Glutamatergic neuron (in vitro differentiated cells): ENCODE measurements around the gene OBP2A. TPM values are rescaled to one million over a fixed set of nuclear protein-coding genes. Genes with fewer than 3 reads are reported as not detected.
"Not testable (repeated sequence)": the region's sequence is repeated elsewhere in the genome, so short reads cannot be mapped to it uniquely, and the experiment has no call there.

Source experiments
- DNase-seq: peaks from one replicate; pipeline ENCODE4 v3.0.0; 2022
- H3K27ac Mint-ChIP-seq: one replicate; pipeline ENCODE4 v1.8.0; 2020; ENCODE audit warnings: mild to moderate bottlenecking, mixed read lengths, inconsistent platforms; ENCODE audit not compliant: unreplicated experiment
- H3K27me3 Mint-ChIP-seq: one replicate; pipeline ENCODE4 v1.8.0; 2020; ENCODE audit warnings: mild to moderate bottlenecking, moderate library complexity, mixed read lengths, inconsistent platforms; ENCODE audit not compliant: unreplicated experiment
- H3K36me3 Mint-ChIP-seq: one replicate; pipeline ENCODE4 v1.8.0; 2020; ENCODE audit warnings: mild to moderate bottlenecking, mixed read lengths, inconsistent platforms; ENCODE audit not compliant: unreplicated experiment
- H3K4me1 Mint-ChIP-seq: one replicate; pipeline ENCODE4 v1.8.0; 2020; ENCODE audit warnings: mild to moderate bottlenecking, low read depth, mixed read lengths, inconsistent platforms; ENCODE audit not compliant: unreplicated experiment
- H3K4me3 Mint-ChIP-seq: one replicate; pipeline ENCODE4 v1.8.0; 2020; ENCODE audit warnings: mild to moderate bottlenecking, mixed read lengths, inconsistent platforms; ENCODE audit not compliant: unreplicated experiment
- H3K9me3 Mint-ChIP-seq: one replicate; pipeline ENCODE4 v1.8.0; 2020; ENCODE audit warnings: mild to moderate bottlenecking, moderate library complexity, mixed read lengths, inconsistent platforms; ENCODE audit not compliant: unreplicated experiment
- CTCF ChIP-seq: fragments of 200-600 bp; sonication (generic); IDR thresholded peaks from one replicate; pipeline ENCODE4 v1.5.0; 2021; ENCODE audit not compliant: partially characterized antibody, unreplicated experiment
- total RNA-seq: library from RNA; stranded (reverse); fragmentation: NEBNext Ultra II Directional; extraction: Animal tissue kit (Norgen Biotek cat#: 25700); gene quantifications from one replicate; pipeline ENCODE4 v1.2.1, GENCODE V29; 2021; ENCODE audit not compliant: unreplicated experiment

OBP2A gene
- total RNA-seq, 1 donor from 2014 or later = not detected

DNA sequence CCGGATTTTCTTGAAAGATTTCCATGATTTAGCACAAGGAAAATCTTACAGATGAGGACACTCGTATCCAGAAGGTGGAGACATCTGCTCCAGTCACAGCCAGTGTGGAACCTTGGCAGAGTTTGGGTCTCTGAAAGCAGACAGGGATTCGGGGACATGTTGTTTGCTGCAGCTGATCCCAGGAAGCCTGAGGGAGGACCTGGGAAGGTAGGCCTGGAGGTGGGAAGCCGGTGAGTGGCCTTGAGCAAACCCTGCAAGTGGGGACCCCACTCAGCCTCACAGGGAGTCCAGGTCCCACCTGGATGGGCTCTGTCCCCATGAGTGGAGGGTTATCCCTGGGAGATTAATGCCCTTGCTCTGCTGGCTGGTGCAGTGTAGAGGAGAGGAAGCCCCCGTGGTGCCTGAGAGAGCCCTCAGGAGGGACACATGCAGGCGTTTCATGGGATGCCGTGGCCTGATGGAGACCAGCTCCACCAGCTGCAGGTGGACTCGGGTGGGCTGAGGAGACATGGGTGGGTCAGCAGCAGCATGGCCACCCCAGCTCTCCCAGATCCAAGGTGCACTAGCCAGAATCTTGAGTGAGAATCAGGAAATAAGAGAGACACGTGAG, 37.6 kb upstream of the OBP2A start:
- Mint-ChIP-seq H3K27ac (no peak overlapping the region), H3K4me3 (no peak overlapping the region), H3K4me1 (peaks cover 2% of the 10 kb centered on the region), H3K36me3 (peaks cover 15% of the 10 kb centered on the region), H3K9me3 (peaks cover 5% of the 10 kb centered on the region), H3K27me3 (peaks cover 6% of the 10 kb centered on the region)
- TF ChIP-seq CTCF = no peak
- no peak for DNase-seq

DNA sequence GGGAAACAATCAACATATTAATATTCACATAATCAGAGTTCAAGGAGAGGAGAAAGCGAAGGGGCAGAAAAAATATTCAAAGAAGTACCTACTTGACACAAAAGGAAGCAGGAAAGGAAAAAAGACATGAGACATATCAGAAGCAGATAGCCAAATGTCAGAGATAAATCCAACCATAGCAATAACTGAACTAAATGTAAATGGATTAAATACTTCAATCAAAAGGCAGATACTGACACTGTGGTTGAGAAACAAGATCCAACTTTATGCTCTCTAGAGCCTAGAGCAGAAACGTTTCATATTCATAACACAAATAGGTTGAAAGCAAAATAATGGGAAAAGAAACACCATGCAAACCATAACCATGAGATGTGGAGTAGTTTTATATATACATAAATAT, 36.5 kb upstream of the OBP2A start:
- no peak for DNase-seq
- Mint-ChIP-seq H3K9me3 (peaks cover 5% of the 10 kb centered on the region), H3K4me1 (peaks cover 2% of the 10 kb centered on the region), H3K4me3 (no peak overlapping the region), H3K27me3 (peaks cover 6% of the 10 kb centered on the region), H3K36me3 (peaks cover 15% of the 10 kb centered on the region), H3K27ac (no peak overlapping the region)
- no peak for TF ChIP-seq CTCF

GRCh38 chr9:135512241-135512603, 33.7 kb upstream of the OBP2A start:
- H3K36me3 Mint-ChIP-seq = peaks cover 15% of the 10 kb centered on the region
- H3K27me3 Mint-ChIP-seq = peaks cover 3% of the 10 kb centered on the region
- TF ChIP-seq CTCF = no peak
- no peak overlapping the region for H3K4me3 Mint-ChIP-seq
- H3K9me3 Mint-ChIP-seq = peaks cover 3% of the 10 kb centered on the region
- peaks cover under 1% of the 10 kb centered on the region for H3K4me1 Mint-ChIP-seq
- DNase-seq = no peak
- no peak overlapping the region for H3K27ac Mint-ChIP-seq

GRCh38 chr9:135512904-135513303, 33.0 kb upstream of the OBP2A start:
- Mint-ChIP-seq H3K4me3 (no peak overlapping the region), H3K9me3 (peaks cover 2% of the 10 kb centered on the region), H3K27ac (no peak overlapping the region), H3K27me3 (peaks cover 3% of the 10 kb centered on the region), H3K4me1 (no peaks in the 10 kb centered on the region), H3K36me3 (peaks cover 14% of the 10 kb centered on the region)
- no peak for DNase-seq
- TF ChIP-seq CTCF = no peak

- peaks cover 2% of the 10 kb centered on the region for H3K9me3 Mint-ChIP-seq
- H3K4me1 Mint-ChIP-seq = no peaks in the 10 kb centered on the region
- peaks cover 10% of the 10 kb centered on the region for H3K36me3 Mint-ChIP-seq
- peaks cover 3% of the 10 kb centered on the region for H3K27me3 Mint-ChIP-seq
- no peak overlapping the region for H3K4me3 Mint-ChIP-seq
- no peak for TF ChIP-seq CTCF
- no peak overlapping the region for H3K27ac Mint-ChIP-seq
- no peak for DNase-seq
These were observed 32.5 kb upstream of the OBP2A start for GRCh38 chr9:135513351-135513846.

DNA sequence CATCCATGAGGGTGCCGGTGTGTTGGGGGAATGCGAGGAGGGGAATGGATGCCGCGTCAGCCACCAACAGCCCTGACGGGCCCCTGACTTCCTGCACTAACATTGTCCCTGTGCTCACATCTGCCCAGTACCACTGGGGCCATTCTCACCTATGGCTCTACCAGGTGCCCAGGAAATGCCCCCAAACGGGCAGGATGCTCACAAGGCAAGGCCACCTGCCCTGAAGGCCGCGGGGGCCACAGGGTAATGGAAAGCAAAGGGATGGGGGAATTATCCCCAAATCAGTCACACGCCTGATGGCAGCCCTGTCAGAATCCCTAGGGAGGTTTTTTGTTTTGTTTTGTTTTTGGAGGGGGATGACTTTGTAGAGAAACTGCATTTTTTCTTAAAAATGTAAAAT, 32.0 kb upstream of the OBP2A start:
- not testable (repeated sequence) for DNase-seq

More for the DNA sequence above, 32.0 kb upstream of the OBP2A start:
- H3K27me3 Mint-ChIP-seq, H3K36me3 Mint-ChIP-seq, H3K9me3 Mint-ChIP-seq, H3K4me1 Mint-ChIP-seq, H3K27ac Mint-ChIP-seq, H3K4me3 Mint-ChIP-seq: not testable (repeated sequence)
